ENCODE data around the gene STAU1. TPM values are rescaled to one million over a fixed set of nuclear protein-coding genes. Genes with fewer than 3 reads are reported as not detected.

The STAU1 gene
- polyA plus RNA-seq, 1 of the 3 experiments (the other 2 are of a cell fraction) = 48.2 TPM

DNA sequence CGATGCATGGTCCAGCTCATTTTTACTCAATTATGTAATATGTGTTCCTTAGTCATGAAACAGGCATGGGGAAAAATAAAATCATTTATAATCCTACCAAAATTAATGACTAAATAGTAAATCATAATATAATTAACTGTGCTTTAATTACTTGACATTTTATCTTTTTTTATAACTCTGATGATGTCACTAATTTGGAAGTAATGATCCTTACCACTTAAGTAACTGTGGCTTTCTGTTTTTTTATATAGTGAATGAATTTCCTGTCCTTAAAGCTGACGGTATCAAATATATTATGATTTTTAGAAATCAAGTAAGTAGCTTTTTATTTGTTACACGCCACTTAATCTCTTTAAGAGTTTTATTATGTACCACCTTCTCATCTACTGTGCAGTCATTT, 109.8 kb downstream of the STAU1 start:
- Histone ChIP-seq H2AFZ (ENCODE audit: low read depth) (no peak overlapping the region), H4K20me1 (ENCODE audit: insufficient read depth) (no peaks in the 10 kb centered on the region), H3K4me2 (no peak overlapping the region), H3K27ac (ENCODE audit: low read depth in 2 of 2, low read length in 1 of 2) (no peak overlapping the region), H3K9me2 (no peaks in the 10 kb centered on the region), H3K4me3 (ENCODE audit: low read depth in 2 of 2, low read length in 1 of 2) (no peak overlapping the region), H3K4me1 (ENCODE audit: control insufficient read depth in 1 of 2, insufficient read depth in 2 of 2, low read depth in 1 of 2, low read length in 1 of 2) (no peaks in the 10 kb centered on the region), H3F3A (replicated peaks; ENCODE audit: insufficient read depth) (peaks cover 10% of the 10 kb centered on the region), H3K9me3 (no peaks in the 10 kb centered on the region), H3K27me3 (ENCODE audit: insufficient read depth) (no peaks in the 10 kb centered on the region), H3K36me3 (replicated peaks in 1 of 2; ENCODE audit: control insufficient read depth in 1 of 2, insufficient read depth in 2 of 2, low read length in 1 of 2) (peaks cover 25 to 75% of the 10 kb centered on the region in 2 experiments), H3K79me2 (ENCODE audit: insufficient read depth) (peaks cover 14% of the 10 kb centered on the region), H3K9ac (no peak overlapping the region)
- ChIA-PET CTCF (no interaction called here), POLR2A (no interaction called here)
- TF ChIP-seq RCOR1 (IDR thresholded peaks at IDR 0.05; ENCODE audit: low read length) (no peak), MXI1 (IDR thresholded peaks at IDR 0.05; ENCODE audit: low read depth, low read length) (no peak), RAD21 (IDR thresholded peaks at IDR 0.05; ENCODE audit: low read length) (no peak), CHD2 (IDR thresholded peaks at IDR 0.05; ENCODE audit: low read length, partially characterized antibody) (no peak), RFX5 (IDR thresholded peaks at IDR 0.05; ENCODE audit: low read length) (no peak), USF2 (IDR thresholded peaks at IDR 0.05; ENCODE audit: borderline replicate concordance, low read depth, low read length) (no peak), FOSL2 (IDR thresholded peaks at IDR 0.05; ENCODE audit: borderline replicate concordance, low read depth) (no peak), EP300 (IDR thresholded peaks at IDR 0.05; ENCODE audit: borderline replicate concordance in 1 of 2, low read depth in 1 of 2, low read length in 1 of 2) (no peak), GATA2 (CRISPR knock-in tag; IDR thresholded peaks at IDR 0.05) (no peak), SIN3A (IDR thresholded peaks at IDR 0.05; ENCODE audit: borderline replicate concordance, low read depth, low read length) (no peak), JUND (IDR thresholded peaks at IDR 0.05) (no peak), NRF1 (IDR thresholded peaks at IDR 0.05; ENCODE audit: low read depth, low read length) (no peak)
- TF ChIP-seq, protein P1, sequence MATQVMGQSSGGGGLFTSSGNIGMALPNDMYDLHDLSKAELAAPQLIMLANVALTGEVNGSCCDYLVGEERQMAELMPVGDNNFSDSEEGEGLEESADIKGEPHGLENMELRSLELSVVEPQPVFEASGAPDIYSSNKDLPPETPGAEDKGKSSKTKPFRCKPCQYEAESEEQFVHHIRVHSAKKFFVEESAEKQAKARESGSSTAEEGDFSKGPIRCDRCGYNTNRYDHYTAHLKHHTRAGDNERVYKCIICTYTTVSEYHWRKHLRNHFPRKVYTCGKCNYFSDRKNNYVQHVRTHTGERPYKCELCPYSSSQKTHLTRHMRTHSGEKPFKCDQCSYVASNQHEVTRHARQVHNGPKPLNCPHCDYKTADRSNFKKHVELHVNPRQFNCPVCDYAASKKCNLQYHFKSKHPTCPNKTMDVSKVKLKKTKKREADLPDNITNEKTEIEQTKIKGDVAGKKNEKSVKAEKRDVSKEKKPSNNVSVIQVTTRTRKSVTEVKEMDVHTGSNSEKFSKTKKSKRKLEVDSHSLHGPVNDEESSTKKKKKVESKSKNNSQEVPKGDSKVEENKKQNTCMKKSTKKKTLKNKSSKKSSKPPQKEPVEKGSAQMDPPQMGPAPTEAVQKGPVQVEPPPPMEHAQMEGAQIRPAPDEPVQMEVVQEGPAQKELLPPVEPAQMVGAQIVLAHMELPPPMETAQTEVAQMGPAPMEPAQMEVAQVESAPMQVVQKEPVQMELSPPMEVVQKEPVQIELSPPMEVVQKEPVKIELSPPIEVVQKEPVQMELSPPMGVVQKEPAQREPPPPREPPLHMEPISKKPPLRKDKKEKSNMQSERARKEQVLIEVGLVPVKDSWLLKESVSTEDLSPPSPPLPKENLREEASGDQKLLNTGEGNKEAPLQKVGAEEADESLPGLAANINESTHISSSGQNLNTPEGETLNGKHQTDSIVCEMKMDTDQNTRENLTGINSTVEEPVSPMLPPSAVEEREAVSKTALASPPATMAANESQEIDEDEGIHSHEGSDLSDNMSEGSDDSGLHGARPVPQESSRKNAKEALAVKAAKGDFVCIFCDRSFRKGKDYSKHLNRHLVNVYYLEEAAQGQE (IDR thresholded peaks at IDR 0.05; ENCODE audit: low read depth, low read length) = no peak
- TF ChIP-seq, protein P2, sequence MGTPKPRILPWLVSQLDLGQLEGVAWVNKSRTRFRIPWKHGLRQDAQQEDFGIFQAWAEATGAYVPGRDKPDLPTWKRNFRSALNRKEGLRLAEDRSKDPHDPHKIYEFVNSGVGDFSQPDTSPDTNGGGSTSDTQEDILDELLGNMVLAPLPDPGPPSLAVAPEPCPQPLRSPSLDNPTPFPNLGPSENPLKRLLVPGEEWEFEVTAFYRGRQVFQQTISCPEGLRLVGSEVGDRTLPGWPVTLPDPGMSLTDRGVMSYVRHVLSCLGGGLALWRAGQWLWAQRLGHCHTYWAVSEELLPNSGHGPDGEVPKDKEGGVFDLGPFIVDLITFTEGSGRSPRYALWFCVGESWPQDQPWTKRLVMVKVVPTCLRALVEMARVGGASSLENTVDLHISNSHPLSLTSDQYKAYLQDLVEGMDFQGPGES (IDR thresholded peaks at IDR 0.05; ENCODE audit: low read depth, low read length) = no peak
- TF ChIP-seq, protein P3, sequence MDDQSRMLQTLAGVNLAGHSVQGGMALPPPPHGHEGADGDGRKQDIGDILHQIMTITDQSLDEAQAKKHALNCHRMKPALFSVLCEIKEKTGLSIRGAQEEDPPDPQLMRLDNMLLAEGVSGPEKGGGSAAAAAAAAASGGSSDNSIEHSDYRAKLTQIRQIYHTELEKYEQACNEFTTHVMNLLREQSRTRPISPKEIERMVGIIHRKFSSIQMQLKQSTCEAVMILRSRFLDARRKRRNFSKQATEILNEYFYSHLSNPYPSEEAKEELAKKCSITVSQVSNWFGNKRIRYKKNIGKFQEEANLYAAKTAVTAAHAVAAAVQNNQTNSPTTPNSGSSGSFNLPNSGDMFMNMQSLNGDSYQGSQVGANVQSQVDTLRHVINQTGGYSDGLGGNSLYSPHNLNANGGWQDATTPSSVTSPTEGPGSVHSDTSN (IDR thresholded peaks at IDR 0.05) = no peak
- 97% methylated on average over 3 of the region's 3 CpGs for WGBS (ENCODE audit: low lambda C conversion rate)
- no peak for DNase-seq
